ENCODE data around the gene HYCC2. TPM values are rescaled to one million over a fixed set of nuclear protein-coding genes. Genes with fewer than 3 reads are reported as not detected.

Gene HYCC2
- total RNA-seq, 1 donor from 2014 or later = 14.7 TPM

DNA sequence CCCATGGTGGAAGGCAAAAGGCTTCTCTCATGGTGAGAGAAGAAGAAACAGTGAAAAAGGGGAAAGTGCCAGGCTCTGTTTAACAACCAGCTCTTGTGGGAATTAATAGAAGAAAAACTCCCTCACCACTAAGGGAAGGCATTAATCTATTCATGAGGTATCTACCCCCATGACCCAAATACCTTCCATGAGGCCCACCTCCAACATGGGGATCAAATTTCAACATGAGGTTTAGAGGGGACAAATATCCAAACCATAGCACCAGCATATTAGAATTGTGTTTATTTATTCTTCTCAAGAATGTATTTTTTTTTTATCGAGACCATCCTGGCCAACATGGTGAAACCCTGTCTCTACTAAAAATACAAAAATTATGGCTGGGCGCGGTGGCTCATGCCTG, 39.6 kb upstream of the HYCC2 start:
- peaks cover 6% of the 10 kb centered on the region for H3K4me1 ChIP-seq
- intact Hi-C loops (cut with DNase I) = no loop called here
- no peak for TF ChIP-seq POLR2A (IDR thresholded peaks at IDR 0.05)
- TF ChIP-seq POLR2AphosphoS5 (IDR thresholded peaks at IDR 0.05; ENCODE audit: insufficient read depth in 1 of 2, low read depth in 1 of 2) = no peak
- TF ChIP-seq, protein P1, sequence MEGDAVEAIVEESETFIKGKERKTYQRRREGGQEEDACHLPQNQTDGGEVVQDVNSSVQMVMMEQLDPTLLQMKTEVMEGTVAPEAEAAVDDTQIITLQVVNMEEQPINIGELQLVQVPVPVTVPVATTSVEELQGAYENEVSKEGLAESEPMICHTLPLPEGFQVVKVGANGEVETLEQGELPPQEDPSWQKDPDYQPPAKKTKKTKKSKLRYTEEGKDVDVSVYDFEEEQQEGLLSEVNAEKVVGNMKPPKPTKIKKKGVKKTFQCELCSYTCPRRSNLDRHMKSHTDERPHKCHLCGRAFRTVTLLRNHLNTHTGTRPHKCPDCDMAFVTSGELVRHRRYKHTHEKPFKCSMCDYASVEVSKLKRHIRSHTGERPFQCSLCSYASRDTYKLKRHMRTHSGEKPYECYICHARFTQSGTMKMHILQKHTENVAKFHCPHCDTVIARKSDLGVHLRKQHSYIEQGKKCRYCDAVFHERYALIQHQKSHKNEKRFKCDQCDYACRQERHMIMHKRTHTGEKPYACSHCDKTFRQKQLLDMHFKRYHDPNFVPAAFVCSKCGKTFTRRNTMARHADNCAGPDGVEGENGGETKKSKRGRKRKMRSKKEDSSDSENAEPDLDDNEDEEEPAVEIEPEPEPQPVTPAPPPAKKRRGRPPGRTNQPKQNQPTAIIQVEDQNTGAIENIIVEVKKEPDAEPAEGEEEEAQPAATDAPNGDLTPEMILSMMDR (IDR thresholded peaks at IDR 0.05) = no peak
- H3K27ac ChIP-seq = no peak overlapping the region
- H3K27me3 ChIP-seq = no peaks in the 10 kb centered on the region
- H3K9me3 ChIP-seq = no peaks in the 10 kb centered on the region
- no peaks in the 10 kb centered on the region for H3K36me3 ChIP-seq
- H3K4me3 ChIP-seq = no peak overlapping the region
- DNase-seq (ENCODE audit: extremely low spot score in 2 of 2) = no peak

DNA sequence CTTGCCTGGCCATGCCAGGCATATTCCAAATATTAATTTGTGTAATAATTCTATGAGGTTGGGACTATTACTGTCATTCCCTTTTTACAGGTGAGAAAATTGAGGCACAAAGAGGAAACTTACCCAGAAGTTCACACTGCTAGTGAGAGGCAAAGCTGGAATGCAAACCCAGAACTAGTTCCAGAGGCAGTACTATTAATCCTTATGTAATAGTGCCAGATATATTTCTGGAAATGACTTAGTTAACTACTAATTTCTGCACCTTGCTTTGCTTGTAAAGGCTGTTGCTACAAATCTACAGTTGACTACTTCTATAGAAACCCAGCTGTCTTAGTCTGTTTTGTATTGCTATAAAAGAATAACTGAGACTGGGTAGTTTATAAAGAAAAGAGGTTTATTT, 39.1 kb upstream of the HYCC2 start:
- intact Hi-C loops (cut with DNase I) = no loop called here

DNA sequence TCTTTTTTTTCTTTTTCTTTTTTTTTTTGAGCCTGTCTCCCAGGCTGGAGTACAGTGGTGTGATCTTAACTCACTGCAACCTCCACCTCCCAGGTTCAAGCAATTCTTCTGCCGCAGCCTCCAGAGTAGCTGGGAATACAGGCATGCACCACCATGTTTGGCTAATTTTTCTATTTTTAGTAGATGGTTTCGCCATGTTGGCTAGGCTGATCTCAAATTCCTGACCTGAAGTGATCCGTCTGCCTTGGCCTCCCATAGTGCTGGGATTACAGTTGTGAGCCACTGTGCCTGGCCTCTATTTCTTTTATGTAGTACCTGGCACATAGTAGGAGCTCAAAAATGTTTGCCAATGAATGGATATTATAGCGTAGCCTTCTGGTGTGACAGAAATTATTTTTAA, 37.7 kb upstream of the HYCC2 start:
- no peak overlapping the region for H3K4me3 ChIP-seq
- TF ChIP-seq POLR2AphosphoS5 (IDR thresholded peaks at IDR 0.05; ENCODE audit: insufficient read depth in 1 of 2, low read depth in 1 of 2) (no peak), POLR2A (IDR thresholded peaks at IDR 0.05) (no peak)
- TF ChIP-seq, protein P1 (IDR thresholded peaks at IDR 0.05) = no peak
- H3K27ac ChIP-seq = no peak overlapping the region
- no peaks in the 10 kb centered on the region for H3K27me3 ChIP-seq
- no peaks in the 10 kb centered on the region for H3K4me1 ChIP-seq
- no peaks in the 10 kb centered on the region for H3K36me3 ChIP-seq
- no peaks in the 10 kb centered on the region for H3K9me3 ChIP-seq
- intact Hi-C loops (cut with DNase I) = no loop called here
- no peak for DNase-seq (ENCODE audit: extremely low spot score in 2 of 2)

More for the DNA sequence above, 39.1 kb upstream of the HYCC2 start:
- no peaks in the 10 kb centered on the region for H3K9me3 ChIP-seq
- no peak overlapping the region for H3K4me3 ChIP-seq
- H3K36me3 ChIP-seq = no peaks in the 10 kb centered on the region
- peaks cover 6% of the 10 kb centered on the region for H3K4me1 ChIP-seq
- DNase-seq (ENCODE audit: extremely low spot score in 2 of 2) = no peak
- H3K27me3 ChIP-seq = no peaks in the 10 kb centered on the region
- H3K27ac ChIP-seq = no peak overlapping the region
- no peak for TF ChIP-seq POLR2A (IDR thresholded peaks at IDR 0.05)
- TF ChIP-seq, protein P1 (IDR thresholded peaks at IDR 0.05) = no peak
- TF ChIP-seq POLR2AphosphoS5 (IDR thresholded peaks at IDR 0.05; ENCODE audit: insufficient read depth in 1 of 2, low read depth in 1 of 2) = no peak

DNA sequence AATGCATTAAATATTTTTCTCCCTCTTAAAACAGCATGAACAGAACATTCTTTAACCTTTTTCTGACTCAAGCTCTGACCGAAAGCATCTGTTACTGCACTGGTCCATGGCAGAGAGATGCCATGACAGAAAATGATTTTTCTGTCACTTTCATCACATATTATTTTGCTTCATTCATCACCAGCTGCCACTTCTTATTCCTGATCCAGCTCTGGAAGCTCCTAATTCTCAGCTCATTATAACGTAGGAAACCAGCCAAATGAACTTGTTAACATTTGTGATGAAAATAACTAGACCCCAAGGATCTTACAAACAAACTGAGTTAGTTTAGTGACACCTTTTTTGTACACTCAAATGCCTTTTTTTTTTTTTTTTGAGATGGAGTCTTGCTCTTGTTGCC, 36.9 kb upstream of the HYCC2 start:
- DNase-seq (ENCODE audit: extremely low spot score in 2 of 2) = no peak
- no peak overlapping the region for H3K4me3 ChIP-seq
- no peaks in the 10 kb centered on the region for H3K27me3 ChIP-seq
- intact Hi-C loops (cut with DNase I) = no loop called here
- no peak overlapping the region for H3K27ac ChIP-seq
- TF ChIP-seq POLR2A (IDR thresholded peaks at IDR 0.05) (no peak), POLR2AphosphoS5 (IDR thresholded peaks at IDR 0.05; ENCODE audit: insufficient read depth in 1 of 2, low read depth in 1 of 2) (no peak)
- TF ChIP-seq, protein P1 (IDR thresholded peaks at IDR 0.05) = no peak
- no peaks in the 10 kb centered on the region for H3K36me3 ChIP-seq
- H3K9me3 ChIP-seq = no peaks in the 10 kb centered on the region
- H3K4me1 ChIP-seq = no peaks in the 10 kb centered on the region

DNA sequence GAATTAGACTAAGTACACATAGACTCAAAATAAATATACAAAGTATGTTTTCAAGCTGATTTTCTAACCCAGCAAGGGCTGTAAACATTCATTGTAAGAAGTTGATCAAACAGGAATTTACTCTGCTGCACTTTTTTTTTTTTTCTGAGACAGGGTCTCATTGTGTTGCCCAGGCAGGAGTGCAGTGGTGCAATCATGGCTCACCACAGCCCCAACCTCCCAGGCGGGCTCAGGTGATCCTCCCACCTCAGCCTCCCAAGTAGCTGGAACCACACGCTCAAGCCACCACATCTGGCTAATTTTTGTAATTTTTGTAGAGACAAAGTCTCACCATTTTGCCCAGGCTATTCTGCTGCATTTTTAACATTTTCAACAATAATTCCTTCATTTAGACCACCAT, 36.2 kb upstream of the HYCC2 start:
- no peaks in the 10 kb centered on the region for H3K36me3 ChIP-seq
- no peaks in the 10 kb centered on the region for H3K27me3 ChIP-seq
- intact Hi-C loops (cut with DNase I) = no loop called here
- DNase-seq (ENCODE audit: extremely low spot score in 2 of 2) = no peak
- H3K27ac ChIP-seq = no peak overlapping the region
- TF ChIP-seq, protein P1 (IDR thresholded peaks at IDR 0.05) = no peak
- no peak for TF ChIP-seq POLR2A (IDR thresholded peaks at IDR 0.05)
- no peak for TF ChIP-seq POLR2AphosphoS5 (IDR thresholded peaks at IDR 0.05; ENCODE audit: insufficient read depth in 1 of 2, low read depth in 1 of 2)
- no peak overlapping the region for H3K4me3 ChIP-seq
- H3K9me3 ChIP-seq = no peaks in the 10 kb centered on the region
- H3K4me1 ChIP-seq = no peaks in the 10 kb centered on the region

Measured in vagina (tissue), 2 donors.